H1 (cell line): ENCODE measurements around the gene TBC1D25. TPM values are rescaled to one million over a fixed set of nuclear protein-coding genes. Genes with fewer than 3 reads are reported as not detected.

Experiments
- CHD1 ChIP-seq: IDR thresholded peaks from 2 replicates; pipeline ENCODE4 v1.6.1; 2012; ENCODE audit warnings: low read depth, low read length, improper control_type of control experiment
- CREB1 ChIP-seq: IDR thresholded peaks from 2 replicates; pipeline ENCODE4 v1.6.1; 2012; ENCODE audit warnings: inconsistent platforms
- EGR1 ChIP-seq: IDR thresholded peaks from 2 replicates; pipeline ENCODE4 v1.6.1; 2011; ENCODE audit warnings: low read depth, low read length, borderline replicate concordance
- RXRA ChIP-seq: IDR thresholded peaks from 2 replicates; pipeline ENCODE4 v1.6.1; 2011; ENCODE audit warnings: low read depth, mild to moderate bottlenecking, low read length, moderate library complexity; ENCODE audit not compliant: insufficient read depth
- TAF1 ChIP-seq: IDR thresholded peaks from 2 replicates; pipeline ENCODE4 v1.6.1; 2011; ENCODE audit warnings: mild to moderate bottlenecking, low read depth, low read length
- polyA plus RNA-seq, 7 experiments: library from polyadenylated mRNA; depleted of rRNA in 3 of 7; stranded (reverse) in 5 of 7; unstranded in 2 of 7; fragments of >200 nt in 5 of 7; fragments of 200-250 nt in 2 of 7; gene quantifications; 1 replicate in 5 of 7; 2 replicates in 1 of 7; 4 replicates in 1 of 7; pipeline versions ENCODE4 v1.2.1 to v1.2.3, GENCODE V29; 2011 to 2013; ENCODE audit warnings: missing spikeins in 2 of 7, mixed read lengths in 2 of 7
- total RNA-seq: library from RNA; stranded (reverse); fragmentation: NEBNext Ultra II Directional; extraction: Animal tissue kit (Norgen Biotek cat#: 25700); gene quantifications from 2 replicates; pipeline ENCODE4 v1.2.1, GENCODE V29; 2021

Gene TBC1D25
- total and polyA plus RNA-seq, 2 of the 8 experiments (the other 6 are each of a cell fraction or from before 2014, with no cell fraction given), result 6.5 to 6.8 TPM

- TF ChIP-seq EGR1 (no peak), CREB1 (no peak), RXRA (no peak), CHD1 (no peak), TAF1 (no peak)
- TF ChIP-seq, all 59 proteins: peak for 0
Measured at GRCh38 chrX:48533165-48533564, 6.3 kb upstream of the TBC1D25 start (continued).
